Measurements from ENCODE around the gene GDPD5. TPM values are rescaled to one million over a fixed set of nuclear protein-coding genes. Genes with fewer than 3 reads are reported as not detected.

Gene GDPD5
- total and polyA plus RNA-seq, 9 of the 15 experiments (the other 6 are each of a cell fraction or from before 2014, with no cell fraction given), result 0.32 to 27.3 (median 8.0) TPM

DNA sequence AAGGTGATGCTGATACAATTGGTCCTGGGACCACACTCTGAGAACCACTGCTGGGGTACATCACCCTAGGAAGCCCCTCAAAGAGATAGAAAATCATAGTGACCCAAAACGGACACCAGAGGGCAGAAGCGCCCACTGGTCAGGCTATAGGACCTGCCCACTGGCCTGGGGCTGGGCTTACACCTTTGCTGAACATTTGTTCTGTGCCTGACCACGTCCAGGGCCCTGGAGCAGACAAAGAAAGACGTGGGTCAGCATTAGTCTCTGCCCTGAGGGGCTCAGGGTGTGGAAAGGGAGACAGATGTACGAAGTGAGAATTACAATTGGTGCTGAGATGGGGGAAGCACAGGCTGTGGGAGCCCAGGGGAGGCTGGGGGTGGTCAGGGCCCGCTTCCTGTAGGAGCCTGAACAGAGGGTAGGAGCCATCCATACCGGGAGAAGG, 21.9 kb upstream of the GDPD5 start (continued):
- TF ChIP-seq, protein P1, sequence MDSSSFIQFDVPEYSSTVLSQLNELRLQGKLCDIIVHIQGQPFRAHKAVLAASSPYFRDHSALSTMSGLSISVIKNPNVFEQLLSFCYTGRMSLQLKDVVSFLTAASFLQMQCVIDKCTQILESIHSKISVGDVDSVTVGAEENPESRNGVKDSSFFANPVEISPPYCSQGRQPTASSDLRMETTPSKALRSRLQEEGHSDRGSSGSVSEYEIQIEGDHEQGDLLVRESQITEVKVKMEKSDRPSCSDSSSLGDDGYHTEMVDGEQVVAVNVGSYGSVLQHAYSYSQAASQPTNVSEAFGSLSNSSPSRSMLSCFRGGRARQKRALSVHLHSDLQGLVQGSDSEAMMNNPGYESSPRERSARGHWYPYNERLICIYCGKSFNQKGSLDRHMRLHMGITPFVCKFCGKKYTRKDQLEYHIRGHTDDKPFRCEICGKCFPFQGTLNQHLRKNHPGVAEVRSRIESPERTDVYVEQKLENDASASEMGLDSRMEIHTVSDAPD (CRISPR knock-in tag; IDR thresholded peaks at IDR 0.05), result no peak
- TF ChIP-seq, protein P2, sequence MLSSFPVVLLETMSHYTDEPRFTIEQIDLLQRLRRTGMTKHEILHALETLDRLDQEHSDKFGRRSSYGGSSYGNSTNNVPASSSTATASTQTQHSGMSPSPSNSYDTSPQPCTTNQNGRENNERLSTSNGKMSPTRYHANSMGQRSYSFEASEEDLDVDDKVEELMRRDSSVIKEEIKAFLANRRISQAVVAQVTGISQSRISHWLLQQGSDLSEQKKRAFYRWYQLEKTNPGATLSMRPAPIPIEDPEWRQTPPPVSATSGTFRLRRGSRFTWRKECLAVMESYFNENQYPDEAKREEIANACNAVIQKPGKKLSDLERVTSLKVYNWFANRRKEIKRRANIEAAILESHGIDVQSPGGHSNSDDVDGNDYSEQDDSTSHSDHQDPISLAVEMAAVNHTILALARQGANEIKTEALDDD (IDR thresholded peaks at IDR 0.05), result no peak
- TF ChIP-seq KAT8 (IDR thresholded peaks at IDR 0.05; ENCODE audit: low read depth), result no peak

DNA sequence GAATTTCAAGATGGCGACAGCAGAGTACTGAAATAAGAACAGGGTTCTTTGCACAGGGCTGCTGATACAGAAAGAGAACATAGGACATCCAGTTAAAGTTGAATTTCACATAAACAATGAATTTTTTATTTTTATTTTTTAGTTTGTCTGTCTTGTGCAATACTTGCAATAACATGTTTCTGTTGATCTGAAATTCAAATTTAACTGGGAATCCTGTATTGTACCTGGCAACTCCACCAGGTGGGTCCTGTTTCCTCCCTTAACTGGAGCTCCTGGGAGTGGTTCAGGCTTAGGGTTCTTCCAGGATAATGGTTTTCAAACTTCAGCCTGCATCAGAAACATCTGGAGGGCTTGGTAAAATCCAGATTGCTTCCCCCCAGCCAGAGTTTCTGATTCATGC, 21.4 kb upstream of the GDPD5 start:
- intact Hi-C loops (cut with micrococcal nuclease), result loop anchor here (1.0 to 5.0 kb wide), 4 partner anchors 17 to 221 kb away; partner anchors contain the start of gene DGAT2
- H3K36me3 ChIP-seq (ENCODE audit: control insufficient read depth, insufficient read depth, low read length), result no peaks in the 10 kb centered on the region
- H3K27ac ChIP-seq (ENCODE audit: extremely low read depth, low read depth, low read length), result no peak overlapping the region
- ATAC-seq (no peak), DNase-seq (ENCODE audit: extremely low read depth in 1 of 4, low spot score in 3 of 4) (peak in 1 of 4 experiments; percentile 20), FAIRE-seq (no peak)
- no peak overlapping the region for H3K9ac ChIP-seq (ENCODE audit: insufficient read depth in 1 of 2, low read depth in 2 of 2, low read length in 2 of 2)
- in situ Hi-C loops (cut with MboI), result loop anchor here (5.0 kb wide), 1 partner anchor 35 kb away; no protein-coding TSS in a partner anchor
- no TSS peak for BruUV-seq (replicated peaks)
- ChIA-PET POLR2A (no interaction called here), CTCF (ENCODE audit: low intra/inter-chr PET ratio) (interaction anchor here (1.1 to 2.2 kb wide), 3 partner anchors 27 to 772 kb away, joined by 3 to 7 read pairs (median 3); no protein-coding TSS in a partner anchor)
- H2AFZ ChIP-seq (ENCODE audit: low read depth, low read length), result peak overlapping the region; percentile 30; the same call in 1 of the 2 replicates
- no peak for TF ChIP-seq ZNF121 (CRISPR knock-in tag; conservative IDR thresholded peaks at IDR 0.05)
- no peak for TF ChIP-seq CEBPG (CRISPR knock-in tag; IDR thresholded peaks at IDR 0.05)
- TF ChIP-seq CEBPG (tag; conservative IDR thresholded peaks at IDR 0.05 in 1 of 2, IDR thresholded peaks at IDR 0.05 in 1 of 2), result peak; percentile 52 to 57; a peak in 2 of 4 replicates
- TF ChIP-seq, protein P3, sequence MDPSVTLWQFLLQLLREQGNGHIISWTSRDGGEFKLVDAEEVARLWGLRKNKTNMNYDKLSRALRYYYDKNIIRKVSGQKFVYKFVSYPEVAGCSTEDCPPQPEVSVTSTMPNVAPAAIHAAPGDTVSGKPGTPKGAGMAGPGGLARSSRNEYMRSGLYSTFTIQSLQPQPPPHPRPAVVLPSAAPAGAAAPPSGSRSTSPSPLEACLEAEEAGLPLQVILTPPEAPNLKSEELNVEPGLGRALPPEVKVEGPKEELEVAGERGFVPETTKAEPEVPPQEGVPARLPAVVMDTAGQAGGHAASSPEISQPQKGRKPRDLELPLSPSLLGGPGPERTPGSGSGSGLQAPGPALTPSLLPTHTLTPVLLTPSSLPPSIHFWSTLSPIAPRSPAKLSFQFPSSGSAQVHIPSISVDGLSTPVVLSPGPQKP (CRISPR knock-in tag; IDR thresholded peaks at IDR 0.05), result no peak
- TF ChIP-seq CEBPB (tag; IDR thresholded peaks at IDR 0.05), result peak; percentile 79
- H3K4me1 ChIP-seq (replicated peaks in 1 of 2; ENCODE audit: control insufficient read depth in 2 of 2, insufficient read depth in 2 of 2, low read length in 2 of 2), result peaks cover 13 to 16% of the 10 kb centered on the region in 2 experiments; a peak in 4 of 5 replicates
- H3K27me3 ChIP-seq (ENCODE audit: control insufficient read depth in 2 of 2, insufficient read depth in 2 of 2, low read length in 2 of 2), result no peaks in the 10 kb centered on the region
- no peaks in the 10 kb centered on the region for H3K9me3 ChIP-seq (replicated peaks; ENCODE audit: control insufficient read depth, insufficient read depth, low read depth, low read length)
- no peaks in the 10 kb centered on the region for H4K20me1 ChIP-seq (replicated peaks; ENCODE audit: control insufficient read depth, insufficient read depth, low read length)
- H3K9me1 ChIP-seq (ENCODE audit: control insufficient read depth, insufficient read depth, low read length), result no peaks in the 10 kb centered on the region
- no peak overlapping the region for H3K4me2 ChIP-seq (ENCODE audit: insufficient read depth, low read length)
- no peak overlapping the region for H3K4me3 ChIP-seq
- no peaks in the 10 kb centered on the region for H3K79me2 ChIP-seq (ENCODE audit: control insufficient read depth, insufficient read depth, low read length)
- WGBS (ENCODE audit: insufficient coverage, low coverage, missing lambda C conversion rate), result 87% methylated on average over 1 of the region's 1 CpG
